Measurements from ENCODE around the gene DAB1.

The DAB1 gene

GRCh38 chr1:57381871-57382270 is 42.0 kb downstream of the DAB1 start:
- Histone ChIP-seq H3K4me3 (ENCODE audit: low read length) (no peak overlapping the region), H3K36me3 (ENCODE audit: insufficient read depth, low read length) (no peaks in the 10 kb centered on the region), H3K27ac (ENCODE audit: low read depth, low read length) (no peak overlapping the region), H3K4me1 (ENCODE audit: insufficient read depth, low read length) (peaks cover 25% of the 10 kb centered on the region; the same call in 1 of the 2 replicates), H3K9ac (ENCODE audit: low read depth, low read length) (no peak overlapping the region), H3K27me3 (ENCODE audit: insufficient read depth, low read length) (no peaks in the 10 kb centered on the region), H3K9me3 (ENCODE audit: insufficient read depth, low read depth, low read length) (no peaks in the 10 kb centered on the region)
- 0% methylated on average over 1 of the region's 2 CpGs for WGBS

GRCh38 chr1:57381426-57381825 is 42.4 kb downstream of the DAB1 start:
- H3K27ac ChIP-seq (ENCODE audit: low read depth, low read length): no peak overlapping the region
- 98% methylated on average over 4 of the region's 4 CpGs for WGBS
- H3K9ac ChIP-seq (ENCODE audit: low read depth, low read length): no peak overlapping the region

GRCh38 chr1:57380923-57381322 is 42.9 kb downstream of the DAB1 start:
- no peak overlapping the region for H3K27ac ChIP-seq (ENCODE audit: low read depth, low read length)
- WGBS: 93% methylated on average over 3 of the region's 3 CpGs
- H3K27me3 ChIP-seq (ENCODE audit: insufficient read depth, low read length): no peaks in the 10 kb centered on the region
- peaks cover 25% of the 10 kb centered on the region; the same call in 1 of the 2 replicates for H3K4me1 ChIP-seq (ENCODE audit: insufficient read depth, low read length)
- no peak overlapping the region for H3K4me3 ChIP-seq (ENCODE audit: low read length)
- H3K9ac ChIP-seq (ENCODE audit: low read depth, low read length): no peak overlapping the region
- H3K36me3 ChIP-seq (ENCODE audit: insufficient read depth, low read length): no peaks in the 10 kb centered on the region
- H3K9me3 ChIP-seq (ENCODE audit: insufficient read depth, low read depth, low read length): no peaks in the 10 kb centered on the region

More at GRCh38 chr1:57381426-57381825, 42.4 kb downstream of the DAB1 start:
- peaks cover 25% of the 10 kb centered on the region; the same call in 1 of the 2 replicates for H3K4me1 ChIP-seq (ENCODE audit: insufficient read depth, low read length)
- no peaks in the 10 kb centered on the region for H3K9me3 ChIP-seq (ENCODE audit: insufficient read depth, low read depth, low read length)
- H3K4me3 ChIP-seq (ENCODE audit: low read length): no peak overlapping the region
- H3K36me3 ChIP-seq (ENCODE audit: insufficient read depth, low read length): no peaks in the 10 kb centered on the region
- no peaks in the 10 kb centered on the region for H3K27me3 ChIP-seq (ENCODE audit: insufficient read depth, low read length)

- Histone ChIP-seq H3K9ac (ENCODE audit: low read depth, low read length) (no peak overlapping the region), H3K36me3 (ENCODE audit: insufficient read depth, low read length) (no peaks in the 10 kb centered on the region), H3K4me1 (ENCODE audit: insufficient read depth, low read length) (peaks cover 25% of the 10 kb centered on the region; the same call in 1 of the 2 replicates), H3K27ac (ENCODE audit: low read depth, low read length) (no peak overlapping the region), H3K27me3 (ENCODE audit: insufficient read depth, low read length) (no peaks in the 10 kb centered on the region), H3K4me3 (ENCODE audit: low read length) (no peak overlapping the region), H3K9me3 (ENCODE audit: insufficient read depth, low read depth, low read length) (no peaks in the 10 kb centered on the region)
- 100% methylated on average over 1 of the region's 2 CpGs for WGBS
Observed at GRCh38 chr1:57378534-57378933, 45.3 kb downstream of the DAB1 start.

- H3K27me3 ChIP-seq (ENCODE audit: insufficient read depth, low read length): no peaks in the 10 kb centered on the region
- H3K27ac ChIP-seq (ENCODE audit: low read depth, low read length): no peak overlapping the region
- H3K4me1 ChIP-seq (ENCODE audit: insufficient read depth, low read length): peaks cover 23% of the 10 kb centered on the region; the same call in 1 of the 2 replicates
- no peaks in the 10 kb centered on the region for H3K36me3 ChIP-seq (ENCODE audit: insufficient read depth, low read length)
- H3K4me3 ChIP-seq (ENCODE audit: low read length): no peak overlapping the region
- 60% methylated on average over 4 of the region's 4 CpGs for WGBS
- no peaks in the 10 kb centered on the region for H3K9me3 ChIP-seq (ENCODE audit: insufficient read depth, low read depth, low read length)
- H3K9ac ChIP-seq (ENCODE audit: low read depth, low read length): no peak overlapping the region
Observed at GRCh38 chr1:57377339-57378139, 46.3 kb downstream of the DAB1 start.

GRCh38 chr1:57376041-57376440 is 47.8 kb downstream of the DAB1 start:
- no peak overlapping the region for H3K9ac ChIP-seq (ENCODE audit: low read depth, low read length)
- peaks cover 18% of the 10 kb centered on the region; the same call in 1 of the 2 replicates for H3K4me1 ChIP-seq (ENCODE audit: insufficient read depth, low read length)

GRCh38 chr1:57369889-57370288 is 54.0 kb downstream of the DAB1 start:
- peaks cover 16% of the 10 kb centered on the region; the same call in 1 of the 2 replicates for H3K4me1 ChIP-seq (ENCODE audit: insufficient read depth, low read length)
- no peak overlapping the region for H3K4me3 ChIP-seq (ENCODE audit: low read length)
- no peak overlapping the region for H3K9ac ChIP-seq (ENCODE audit: low read depth, low read length)
- no peaks in the 10 kb centered on the region; the same call in 1 of the 2 replicates for H3K36me3 ChIP-seq (ENCODE audit: insufficient read depth, low read length)
- WGBS: 95% methylated on average over 4 of the region's 4 CpGs
- no peak overlapping the region for H3K27ac ChIP-seq (ENCODE audit: low read depth, low read length)
- peaks cover 17% of the 10 kb centered on the region for H3K9me3 ChIP-seq (ENCODE audit: insufficient read depth, low read depth, low read length)
- H3K27me3 ChIP-seq (ENCODE audit: insufficient read depth, low read length): no peaks in the 10 kb centered on the region

More at GRCh38 chr1:57376041-57376440, 47.8 kb downstream of the DAB1 start:
- no peaks in the 10 kb centered on the region for H3K9me3 ChIP-seq (ENCODE audit: insufficient read depth, low read depth, low read length)
- H3K4me3 ChIP-seq (ENCODE audit: low read length): no peak overlapping the region
- H3K27me3 ChIP-seq (ENCODE audit: insufficient read depth, low read length): no peaks in the 10 kb centered on the region
- no peaks in the 10 kb centered on the region for H3K36me3 ChIP-seq (ENCODE audit: insufficient read depth, low read length)
- H3K27ac ChIP-seq (ENCODE audit: low read depth, low read length): no peak overlapping the region
- 94% methylated on average over 1 of the region's 1 CpG for WGBS

- Histone ChIP-seq H3K27ac (ENCODE audit: low read depth, low read length) (no peak overlapping the region), H3K9me3 (ENCODE audit: insufficient read depth, low read depth, low read length) (peaks cover 17% of the 10 kb centered on the region), H3K4me1 (ENCODE audit: insufficient read depth, low read length) (peaks cover 16% of the 10 kb centered on the region; the same call in 1 of the 2 replicates), H3K9ac (ENCODE audit: low read depth, low read length) (no peak overlapping the region), H3K36me3 (ENCODE audit: insufficient read depth, low read length) (no peaks in the 10 kb centered on the region; the same call in 1 of the 2 replicates), H3K27me3 (ENCODE audit: insufficient read depth, low read length) (no peaks in the 10 kb centered on the region), H3K4me3 (ENCODE audit: low read length) (no peak overlapping the region)
- 44% methylated on average over 2 of the region's 2 CpGs for WGBS
Observed at GRCh38 chr1:57367945-57368344, 55.9 kb downstream of the DAB1 start.

GRCh38 chr1:57363643-57364042 is 60.2 kb downstream of the DAB1 start:
- Histone ChIP-seq H3K4me3 (ENCODE audit: low read length) (no peak overlapping the region), H3K27ac (ENCODE audit: low read depth, low read length) (no peak overlapping the region), H3K4me1 (ENCODE audit: insufficient read depth, low read length) (no peaks in the 10 kb centered on the region), H3K36me3 (ENCODE audit: insufficient read depth, low read length) (no peaks in the 10 kb centered on the region), H3K9ac (ENCODE audit: low read depth, low read length) (no peak overlapping the region), H3K9me3 (ENCODE audit: insufficient read depth, low read depth, low read length) (peaks cover 19% of the 10 kb centered on the region), H3K27me3 (ENCODE audit: insufficient read depth, low read length) (no peaks in the 10 kb centered on the region)
- WGBS: 93% methylated on average over 1 of the region's 1 CpG

- H3K36me3 ChIP-seq (ENCODE audit: insufficient read depth, low read length): no peaks in the 10 kb centered on the region
- H3K9ac ChIP-seq (ENCODE audit: low read depth, low read length): no peak overlapping the region
- H3K4me3 ChIP-seq (ENCODE audit: low read length): no peak overlapping the region
- H3K27ac ChIP-seq (ENCODE audit: low read depth, low read length): no peak overlapping the region
- peaks cover 2% of the 10 kb centered on the region; the same call in 1 of the 2 replicates for H3K4me1 ChIP-seq (ENCODE audit: insufficient read depth, low read length)
- 91% methylated on average over 6 of the region's 6 CpGs for WGBS
- H3K27me3 ChIP-seq (ENCODE audit: insufficient read depth, low read length): no peaks in the 10 kb centered on the region
- peaks cover 17% of the 10 kb centered on the region; the same call in 1 of the 2 replicates for H3K9me3 ChIP-seq (ENCODE audit: insufficient read depth, low read depth, low read length)
Observed at GRCh38 chr1:57363165-57363564, 60.7 kb downstream of the DAB1 start.

GRCh38 chr1:57362480-57362879 is 61.4 kb downstream of the DAB1 start:
- 44% methylated on average over 2 of the region's 2 CpGs for WGBS
- Histone ChIP-seq H3K36me3 (ENCODE audit: insufficient read depth, low read length) (no peaks in the 10 kb centered on the region), H3K9ac (ENCODE audit: low read depth, low read length) (no peak overlapping the region), H3K27ac (ENCODE audit: low read depth, low read length) (no peak overlapping the region), H3K9me3 (ENCODE audit: insufficient read depth, low read depth, low read length) (peaks cover 10% of the 10 kb centered on the region; the same call in 1 of the 2 replicates), H3K27me3 (ENCODE audit: insufficient read depth, low read length) (no peaks in the 10 kb centered on the region), H3K4me3 (ENCODE audit: low read length) (no peak overlapping the region), H3K4me1 (ENCODE audit: insufficient read depth, low read length) (peaks cover 9% of the 10 kb centered on the region; the same call in 1 of the 2 replicates)

Data from HUES64 (cell line).